GM12891 (cell line): ENCODE results near the gene EXD3.
A peak's percentile ranks its signal among the peaks of the same experiment; 100 is the strongest.

ENCODE experiments used
- DNase-seq: peaks from one replicate; pipeline ENCODE4 v3.0.0; 2011; ENCODE audit warnings: low spot score; ENCODE audit not compliant: insufficient read length
- FAIRE-seq: peaks from 2 replicates; lab custom pipeline; 2011; peaks lifted over from hg19 to GRCh38; lab: Jason Lieb, UNC
- PAX5 ChIP-seq: IDR thresholded peaks from 2 replicates; pipeline ENCODE4 v1.6.1; 2011; ENCODE audit warnings: low read length, moderate library complexity, mild to moderate bottlenecking; ENCODE audit not compliant: insufficient read depth, severe bottlenecking
- POLR2A ChIP-seq: IDR thresholded peaks from 2 replicates; pipeline ENCODE4 v1.6.1; 2011; ENCODE audit warnings: low read depth, low read length, control low read depth
- POLR2AphosphoS5 ChIP-seq: IDR thresholded peaks from 2 replicates; pipeline ENCODE4 v1.6.1; 2011; ENCODE audit warnings: low read depth, low read length, control low read depth
- POU2F2 ChIP-seq: IDR thresholded peaks from 2 replicates; pipeline ENCODE4 v1.6.1; 2011; ENCODE audit warnings: low read depth, mild to moderate bottlenecking, control low read depth, low read length, moderate library complexity
- SPI1 ChIP-seq: IDR thresholded peaks from 2 replicates; pipeline ENCODE4 v1.6.1; 2011; ENCODE audit warnings: low read depth, low read length, control low read depth
- TAF1 ChIP-seq: IDR thresholded peaks from 2 replicates; pipeline ENCODE4 v1.6.1; 2011; ENCODE audit warnings: low read depth, low read length, control low read depth

The EXD3 gene

DNA sequence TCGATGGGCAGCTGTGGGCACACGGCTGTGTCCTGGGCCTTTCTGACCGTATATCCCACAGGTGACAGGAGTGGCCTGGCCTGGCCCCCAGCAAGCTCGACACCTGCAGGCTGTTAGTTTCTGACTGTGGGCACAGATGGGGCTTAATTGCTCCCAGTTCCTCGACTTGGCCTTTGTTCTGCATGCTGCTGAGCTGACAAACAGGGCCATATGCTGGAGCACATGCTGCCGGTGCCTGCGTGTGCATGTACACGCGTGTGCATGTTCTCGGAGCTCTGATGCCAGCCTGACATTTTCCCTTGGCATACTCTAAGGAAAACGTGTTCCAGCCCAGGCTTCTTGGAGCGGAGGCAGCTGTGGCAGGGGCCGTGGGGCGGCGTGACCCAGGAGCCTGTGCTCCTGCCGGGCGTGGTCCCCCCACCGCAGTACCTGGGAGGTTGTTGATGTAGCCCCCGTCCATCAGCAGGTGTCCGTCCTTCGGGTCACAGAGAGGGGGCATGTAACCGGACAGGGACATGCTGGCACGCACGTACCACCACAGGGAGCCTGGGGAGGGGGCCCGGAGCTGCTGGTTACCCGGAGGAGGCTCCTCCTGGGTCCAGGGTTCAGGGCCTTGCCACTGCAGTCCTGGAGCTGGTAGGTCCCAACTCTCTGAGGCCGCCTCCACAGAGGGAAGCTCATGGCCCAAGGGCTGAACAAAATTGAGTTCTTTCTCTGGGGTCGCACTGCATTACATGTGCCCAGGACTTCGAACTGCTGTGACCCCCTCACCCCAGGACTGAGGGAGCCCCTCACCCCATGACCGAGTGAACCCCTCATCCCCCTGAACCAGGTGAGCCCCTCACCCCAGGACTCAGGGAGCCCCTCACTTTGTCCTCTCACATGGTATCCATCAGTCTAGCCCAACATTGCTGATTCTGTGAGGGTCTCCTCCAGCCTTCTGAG lies 40.3 kb upstream of the EXD3 start:
- FAIRE-seq (no peak), DNase-seq (no peak)
- TF ChIP-seq POLR2AphosphoS5 = no peak

DNA sequence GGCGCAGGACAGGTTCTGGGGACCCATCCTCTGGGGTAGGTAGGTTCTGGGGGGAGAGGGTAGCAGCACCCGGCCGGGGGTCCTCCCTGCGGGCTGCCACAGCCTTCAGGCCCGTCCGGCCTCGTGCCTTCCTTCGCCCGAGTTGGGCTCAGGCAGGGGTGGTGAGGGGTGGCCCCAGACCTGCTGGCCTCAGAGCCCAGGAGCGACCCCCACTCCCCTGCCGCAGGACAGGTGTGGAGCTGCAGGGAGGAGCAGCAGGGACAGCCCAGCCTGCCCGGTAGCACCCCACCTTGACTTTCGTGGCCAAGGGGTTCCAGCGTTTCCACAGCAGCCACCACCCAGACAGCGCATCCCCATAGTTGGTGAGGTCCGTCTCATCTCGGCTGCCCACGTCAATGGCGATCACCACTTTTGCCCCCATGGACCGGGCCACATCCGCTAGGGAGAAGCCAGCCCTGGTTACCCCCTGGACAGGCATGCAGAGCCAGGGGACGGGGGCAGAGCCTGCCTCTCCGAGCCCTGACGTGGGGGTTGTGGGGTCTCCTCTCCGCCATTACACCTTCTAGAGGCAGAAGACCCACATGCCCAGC lies 39.5 kb upstream of the EXD3 start:
- peak; percentile 26 for FAIRE-seq
- TF ChIP-seq POLR2A = no peak
- no peak for TF ChIP-seq SPI1
- no peak for TF ChIP-seq POU2F2
- no peak for TF ChIP-seq TAF1
- no peak for TF ChIP-seq POLR2AphosphoS5
- TF ChIP-seq PAX5 = no peak
- DNase-seq = no peak

DNA sequence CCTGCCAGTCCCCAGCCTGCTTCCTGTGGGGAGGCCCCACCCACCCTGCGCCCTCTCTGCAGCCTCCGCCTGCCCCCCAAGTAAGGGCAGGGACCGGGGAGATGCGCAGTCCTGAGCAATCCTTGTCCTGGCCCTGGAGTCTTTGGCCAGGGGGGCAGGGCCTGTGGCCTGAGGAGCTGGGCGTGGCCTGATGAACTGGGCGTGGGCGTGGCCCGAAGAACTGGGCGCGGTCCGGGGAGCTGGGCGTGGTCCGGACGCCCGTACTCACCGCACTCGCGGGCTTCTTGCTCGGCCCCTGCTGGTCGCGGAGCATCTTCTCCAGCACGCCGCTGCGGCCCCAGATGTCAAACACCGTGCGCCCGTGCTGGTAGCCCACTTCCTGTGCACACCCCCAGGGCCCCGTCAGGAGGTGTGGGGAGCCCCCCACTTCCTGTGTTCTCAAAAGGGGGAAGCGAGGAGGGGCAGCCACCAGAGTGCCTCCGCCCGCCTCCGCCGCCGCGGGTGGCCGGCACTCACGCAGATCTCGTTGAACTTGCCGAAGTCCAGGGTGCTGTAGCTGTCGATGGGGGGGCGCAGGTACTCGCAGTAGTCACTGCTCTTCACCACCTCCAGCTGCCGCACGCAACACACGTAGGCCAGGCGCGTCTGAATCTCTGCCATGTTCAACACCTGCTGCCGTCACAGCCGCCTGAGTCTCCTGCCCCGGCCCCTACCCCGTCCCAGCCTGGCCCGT lies 38.9 kb upstream of the EXD3 start:
- TF ChIP-seq POLR2AphosphoS5 = 0 out of 2 replicates have a peak, but pooled peaks have one; percentile 26
- TF ChIP-seq SPI1 = 0 out of 2 replicates have a peak, but pooled peaks have one; percentile 45
- TF ChIP-seq POLR2A = no peak
- TF ChIP-seq POU2F2 = no peak
- DNase-seq (peak; percentile 87), FAIRE-seq (peak; percentile 99)

DNA sequence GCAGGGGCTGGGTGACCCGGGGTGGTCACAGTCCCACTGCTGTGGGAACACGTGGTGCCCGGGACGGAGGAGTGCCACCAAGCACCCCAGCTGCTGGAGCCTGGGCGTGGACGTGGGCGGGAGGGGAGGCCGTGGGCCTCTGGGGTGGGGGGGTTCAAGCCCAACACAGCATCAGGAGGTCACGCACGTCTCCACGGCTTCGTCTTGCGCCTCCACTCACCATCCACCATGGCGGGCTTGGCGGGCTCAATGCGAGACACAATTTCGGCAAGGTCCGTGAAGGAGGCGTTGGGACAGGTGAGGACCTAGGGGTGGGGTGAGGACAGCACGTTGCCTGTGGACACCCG lies 38.3 kb upstream of the EXD3 start:
- FAIRE-seq (no peak), DNase-seq (no peak)

DNA sequence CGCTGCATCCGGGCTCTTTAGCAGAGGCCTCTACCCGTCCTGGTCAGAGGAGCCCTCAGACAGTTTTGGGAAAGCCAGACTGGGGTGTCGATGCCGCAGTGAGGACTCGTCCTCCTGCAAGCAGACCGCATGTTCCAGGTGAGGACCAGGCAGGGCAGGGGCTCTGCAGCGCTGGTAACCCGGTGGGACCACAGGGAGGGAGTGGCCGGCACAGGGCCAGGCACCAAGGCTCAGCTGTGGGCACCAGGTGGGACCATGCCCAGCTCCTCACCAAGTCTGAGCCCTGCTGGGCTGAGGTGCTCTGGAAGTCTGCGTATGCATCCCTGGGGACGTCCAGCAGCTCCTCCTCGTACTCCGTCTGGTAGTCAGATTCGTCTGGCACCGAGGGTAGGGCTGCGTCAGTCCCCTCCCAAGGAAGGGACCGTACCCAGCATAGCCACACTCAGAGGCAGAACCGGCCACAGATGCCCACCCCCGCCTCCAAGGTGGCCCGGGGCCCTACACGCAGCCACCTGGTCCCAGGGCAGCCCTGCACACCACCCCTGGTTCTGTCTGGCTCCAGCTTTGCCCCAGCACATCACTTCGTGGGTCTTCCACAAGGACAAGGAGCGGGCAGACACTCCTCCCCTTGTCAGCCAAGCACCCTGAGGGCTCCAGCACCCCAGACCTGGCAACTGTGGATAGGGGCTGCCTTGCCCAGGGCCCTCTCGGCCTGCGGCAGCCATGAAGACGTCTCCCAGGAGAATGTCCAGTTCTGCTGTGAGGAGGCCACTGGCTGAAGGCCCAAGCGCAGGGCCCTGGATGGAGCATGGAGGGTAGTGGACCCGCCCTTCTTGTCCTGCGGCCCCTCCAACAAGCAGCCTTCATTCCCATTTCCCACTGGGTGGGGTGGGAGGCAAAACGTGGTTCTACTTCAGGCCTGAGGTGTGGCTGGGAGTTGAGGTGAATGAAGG lies 37.7 kb upstream of the EXD3 start:
- TF ChIP-seq TAF1 = no peak
- no peak for TF ChIP-seq PAX5
- DNase-seq (no peak), FAIRE-seq (no peak)

More for the DNA sequence above, 38.3 kb upstream of the EXD3 start:
- TF ChIP-seq TAF1 = no peak
- TF ChIP-seq POLR2AphosphoS5 = no peak
- no peak for TF ChIP-seq POLR2A
- no peak for TF ChIP-seq SPI1
- no peak for TF ChIP-seq PAX5
- TF ChIP-seq POU2F2 = no peak

DNA sequence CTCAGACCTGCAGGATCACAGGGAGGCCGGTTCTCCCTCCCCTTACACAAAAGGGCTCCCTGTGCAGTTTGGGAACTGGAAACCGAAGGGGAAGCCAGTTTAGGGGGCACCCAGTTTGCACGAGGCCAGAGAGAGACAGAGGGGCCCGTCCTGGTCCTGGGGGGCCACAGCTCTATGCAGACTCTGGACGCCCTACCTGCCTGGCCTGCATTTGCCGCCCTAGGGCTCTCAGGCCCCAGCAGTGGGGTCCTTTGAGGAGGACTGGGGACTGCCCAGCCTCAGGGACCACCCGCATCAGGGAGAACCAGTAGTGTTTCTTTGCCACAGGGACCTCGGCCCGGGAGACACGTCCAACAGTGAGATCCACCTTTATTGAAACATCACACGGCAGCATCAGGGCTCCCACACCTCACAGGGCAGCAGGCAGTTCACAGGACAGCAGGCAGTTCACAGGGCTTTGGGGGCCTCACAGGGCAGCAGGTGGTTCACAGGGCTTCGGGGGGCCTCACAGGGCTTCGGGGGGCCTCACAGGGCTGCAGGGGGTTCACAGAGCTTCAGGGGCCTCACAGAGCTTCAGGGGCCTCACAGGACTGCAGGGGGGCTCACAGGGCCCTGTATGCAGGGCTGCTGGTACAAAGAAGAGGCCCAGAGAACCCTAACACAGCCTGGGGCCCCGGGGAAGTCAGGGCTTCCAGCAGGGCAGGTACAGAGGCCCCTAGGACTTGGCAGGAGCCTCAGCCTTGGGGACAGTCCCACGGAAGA lies 36.8 kb upstream of the EXD3 start:
- TF ChIP-seq TAF1 (no peak), POU2F2 (no peak)
- FAIRE-seq (no peak), DNase-seq (no peak)

DNA sequence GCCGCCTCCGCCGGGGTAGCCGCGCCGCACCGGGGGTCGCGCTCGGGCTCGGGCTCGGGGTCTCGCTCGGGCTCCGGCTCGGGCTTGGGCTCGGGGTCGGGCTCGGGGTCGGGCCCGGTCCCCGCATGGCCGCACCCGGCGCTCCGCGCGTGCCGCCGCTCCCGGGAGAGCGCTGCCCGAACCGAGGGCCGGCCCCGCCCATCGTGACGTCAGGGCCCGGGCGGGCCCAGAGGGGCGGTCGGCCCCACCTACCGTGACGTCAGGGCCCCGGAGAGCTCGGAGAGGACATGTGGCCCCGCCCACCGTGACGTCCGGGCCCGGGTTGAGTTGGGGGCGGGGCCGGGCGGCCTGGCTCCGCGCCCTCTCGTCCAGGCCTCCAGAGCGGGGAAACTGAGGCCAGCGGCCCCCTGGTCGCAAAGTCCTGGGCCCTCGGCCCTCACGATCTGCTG lies 36.2 kb upstream of the EXD3 start, which contains the start of gene NSMF:
Gene NSMF, minus strand, starts transcription at position 183 of the 449 bp plus-strand sequence. CDS start 232 bp downstream, outside the sequence.
- FAIRE-seq = peak; percentile 98
- peak; percentile 100 for DNase-seq
- no peak for TF ChIP-seq POLR2A
- no peak for TF ChIP-seq PAX5
- no peak for TF ChIP-seq POU2F2
- no peak for TF ChIP-seq POLR2AphosphoS5
- no peak for TF ChIP-seq TAF1
- no peak for TF ChIP-seq SPI1

DNA sequence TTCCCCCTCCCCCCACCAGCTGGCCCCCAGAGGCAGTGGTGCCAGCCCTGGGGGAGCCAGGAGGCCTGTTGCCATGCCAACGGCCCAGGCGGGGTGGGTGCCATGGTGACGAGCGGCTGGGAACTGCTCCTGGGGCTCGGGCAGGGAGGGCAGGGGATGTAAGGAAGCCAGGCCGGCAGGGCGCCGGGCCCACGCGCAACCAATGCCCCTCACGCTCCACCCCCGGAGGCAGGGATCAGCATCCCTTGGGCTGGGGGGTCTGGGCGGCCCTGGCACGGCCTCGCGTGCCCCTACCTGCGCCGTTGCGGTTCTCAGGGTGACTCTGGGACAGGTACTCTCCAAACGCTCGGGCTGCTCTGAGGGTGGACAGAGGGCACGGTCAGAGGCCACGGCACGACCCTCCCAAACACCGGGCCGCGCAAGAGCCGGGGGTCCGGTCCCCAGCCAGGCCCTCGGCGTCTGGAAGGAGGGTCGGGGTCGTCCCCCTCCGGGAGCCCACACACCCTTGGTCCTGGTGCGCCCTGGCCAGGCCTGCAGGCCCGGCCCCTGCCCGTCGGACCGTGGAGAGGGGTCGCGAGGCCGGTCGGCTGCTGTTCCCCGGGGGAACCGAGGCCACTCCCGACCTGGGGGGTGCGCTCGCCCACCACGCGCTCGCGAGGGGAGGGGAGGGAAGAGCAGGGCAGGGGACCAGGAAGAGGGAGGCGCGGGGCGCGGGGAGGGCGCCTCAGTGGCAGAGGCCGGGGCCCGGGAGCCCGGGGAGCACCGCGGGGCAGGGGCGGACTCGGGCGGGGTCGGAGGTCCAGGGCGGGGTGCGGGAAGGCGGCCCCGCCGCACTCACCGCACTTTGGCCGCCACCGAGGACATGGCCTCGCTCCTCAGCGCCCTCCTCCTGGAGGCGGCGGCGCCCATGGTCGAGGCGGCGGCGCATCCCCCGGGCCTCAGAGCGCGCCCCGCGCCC lies 35.5 kb upstream of the EXD3 start:
- peak; percentile 60 for FAIRE-seq
- no peak for TF ChIP-seq TAF1
- TF ChIP-seq POLR2AphosphoS5 = no peak
- no peak for TF ChIP-seq POLR2A
- TF ChIP-seq SPI1 = no peak
- no peak for TF ChIP-seq POU2F2
- TF ChIP-seq PAX5 = no peak
- DNase-seq = no peak
